ENCODE results near the gene FOXD4.
"Not testable (repeated sequence)": the region's sequence is repeated elsewhere in the genome, so short reads cannot be mapped to it uniquely, and the experiment has no call there.

Gene FOXD4

DNA sequence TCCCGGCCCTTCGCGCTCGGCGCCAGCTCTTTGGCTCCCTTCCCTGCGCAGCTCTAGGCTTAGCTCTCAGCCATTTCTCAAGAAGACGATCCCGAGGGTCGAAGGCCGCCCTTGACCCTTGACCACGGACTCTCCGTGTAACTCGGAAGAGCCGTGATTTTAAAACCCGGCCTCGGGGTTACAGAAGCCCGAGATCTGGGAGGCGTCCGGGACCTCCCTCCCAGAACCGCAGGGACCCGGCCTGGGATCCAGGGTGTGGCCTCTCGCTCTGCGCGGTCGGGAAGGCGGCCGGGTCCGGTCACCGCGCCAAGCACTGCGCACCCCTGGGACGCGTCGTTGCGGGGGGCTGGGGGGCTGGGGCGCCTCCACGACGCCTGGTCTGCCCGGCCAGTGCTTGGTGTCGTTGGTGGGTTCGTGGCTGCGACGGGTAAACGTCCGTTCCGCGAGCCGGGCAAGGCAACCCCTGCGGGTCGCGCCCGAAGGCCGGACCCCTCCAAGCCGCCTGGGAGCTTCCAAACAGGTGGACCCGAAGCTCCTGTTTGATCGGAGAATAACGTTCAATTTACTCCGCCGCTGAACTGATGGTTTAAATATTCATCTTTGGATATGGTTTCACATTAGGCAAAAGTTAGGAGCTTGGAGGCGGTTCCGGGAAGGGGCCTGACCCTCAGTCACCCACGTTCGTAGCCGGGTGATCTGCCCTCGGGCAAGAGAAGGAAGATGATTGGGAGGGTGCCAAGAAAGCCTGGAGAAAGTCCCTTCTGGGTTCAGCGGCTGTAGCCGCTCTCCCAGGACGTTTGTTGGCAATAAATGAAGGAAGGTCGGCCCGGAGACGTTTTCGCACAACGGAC lies 3.7 kb downstream of the FOXD4 start:
- H3K9ac ChIP-seq (ENCODE audit: low read length); H3K4me2 ChIP-seq (ENCODE audit: low read depth, low read length, poor library complexity, severe bottlenecking): not testable (repeated sequence)

DNA sequence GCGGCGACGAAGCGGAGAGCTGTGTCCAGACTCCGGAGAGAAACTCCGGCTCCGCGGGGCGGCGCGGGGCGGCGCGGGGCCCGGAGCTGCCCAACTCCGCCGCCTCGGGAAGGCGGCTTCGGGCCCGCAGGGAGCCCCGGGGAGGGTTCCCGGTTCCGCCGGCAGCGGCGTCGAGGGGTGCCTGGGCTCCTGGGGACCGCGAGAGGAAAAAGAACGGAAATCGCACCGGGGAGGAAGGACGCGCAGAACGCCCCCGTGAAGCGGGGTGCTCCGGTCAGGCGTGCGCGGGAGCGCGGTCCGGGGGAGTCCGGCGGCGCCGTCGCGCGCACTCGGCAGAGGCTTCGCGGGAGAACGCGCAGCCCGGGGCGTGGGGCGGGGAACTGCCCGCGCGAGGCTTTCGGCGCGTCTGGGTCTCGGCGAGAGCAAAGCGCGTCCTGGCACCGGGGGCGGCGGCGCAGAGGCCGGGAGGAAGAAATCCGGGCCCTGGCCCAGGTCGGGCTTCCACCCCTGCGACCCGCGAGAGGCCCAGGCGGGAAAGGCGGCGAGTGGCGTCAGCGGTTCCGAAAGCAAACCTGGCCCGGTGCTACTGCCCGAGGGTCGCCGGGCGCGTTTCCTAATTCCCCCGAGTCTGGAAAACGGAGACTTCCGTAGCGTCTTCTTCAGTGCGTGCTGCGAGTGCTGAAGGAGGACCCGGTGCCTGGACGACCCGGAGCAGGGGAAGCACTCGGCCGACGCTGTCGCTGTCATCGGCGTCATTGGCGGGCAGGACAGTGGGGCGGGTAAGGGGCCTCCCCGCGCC lies 4.5 kb downstream of the FOXD4 start:
- H3K4me3 ChIP-seq (ENCODE audit: insufficient read depth, low read length, poor library complexity, severe bottlenecking); H3K79me2 ChIP-seq (ENCODE audit: insufficient read depth, low read length); H3F3A ChIP-seq (ENCODE audit: insufficient read depth); H3K9me2 ChIP-seq (replicated peaks; ENCODE audit: insufficient read depth, low read length); H3K9me3 ChIP-seq (ENCODE audit: insufficient read depth, low read length); H4K20me1 ChIP-seq (ENCODE audit: low read depth, low read length); H3K27me3 ChIP-seq (ENCODE audit: low read length); H2AFZ ChIP-seq (ENCODE audit: low read depth, low read length, severe bottlenecking); H3K27ac ChIP-seq (ENCODE audit: low read depth, low read length); H3K9ac ChIP-seq (ENCODE audit: low read length); H3K4me2 ChIP-seq (ENCODE audit: low read depth, low read length, poor library complexity, severe bottlenecking); H3K36me3 ChIP-seq (ENCODE audit: low read length): not testable (repeated sequence)

More for the DNA sequence above, 3.7 kb downstream of the FOXD4 start:
- not testable (repeated sequence) for H3K9me3 ChIP-seq (ENCODE audit: insufficient read depth, low read length); H2AFZ ChIP-seq (ENCODE audit: low read depth, low read length, severe bottlenecking); H3K4me3 ChIP-seq (ENCODE audit: insufficient read depth, low read length, poor library complexity, severe bottlenecking); H3K9me2 ChIP-seq (replicated peaks; ENCODE audit: insufficient read depth, low read length); H4K20me1 ChIP-seq (ENCODE audit: low read depth, low read length); H3K79me2 ChIP-seq (ENCODE audit: insufficient read depth, low read length); H3K27ac ChIP-seq (ENCODE audit: low read depth, low read length); H3K36me3 ChIP-seq (ENCODE audit: low read length); H3K27me3 ChIP-seq (ENCODE audit: low read length); H3F3A ChIP-seq (ENCODE audit: insufficient read depth)

- H3K9me2 ChIP-seq (replicated peaks; ENCODE audit: insufficient read depth, low read length); H3K36me3 ChIP-seq (ENCODE audit: low read length); H3K79me2 ChIP-seq (ENCODE audit: insufficient read depth, low read length); H3K4me3 ChIP-seq (ENCODE audit: insufficient read depth, low read length, poor library complexity, severe bottlenecking); H4K20me1 ChIP-seq (ENCODE audit: low read depth, low read length); H3K9me3 ChIP-seq (ENCODE audit: insufficient read depth, low read length); H3K27me3 ChIP-seq (ENCODE audit: low read length); H3K4me2 ChIP-seq (ENCODE audit: low read depth, low read length, poor library complexity, severe bottlenecking); H2AFZ ChIP-seq (ENCODE audit: low read depth, low read length, severe bottlenecking); H3K27ac ChIP-seq (ENCODE audit: low read depth, low read length); H3K9ac ChIP-seq (ENCODE audit: low read length); H3F3A ChIP-seq (ENCODE audit: insufficient read depth): not testable (repeated sequence)
These were observed 5.4 kb downstream of the FOXD4 start for GRCh38 chr9:112589-113467.

DNA sequence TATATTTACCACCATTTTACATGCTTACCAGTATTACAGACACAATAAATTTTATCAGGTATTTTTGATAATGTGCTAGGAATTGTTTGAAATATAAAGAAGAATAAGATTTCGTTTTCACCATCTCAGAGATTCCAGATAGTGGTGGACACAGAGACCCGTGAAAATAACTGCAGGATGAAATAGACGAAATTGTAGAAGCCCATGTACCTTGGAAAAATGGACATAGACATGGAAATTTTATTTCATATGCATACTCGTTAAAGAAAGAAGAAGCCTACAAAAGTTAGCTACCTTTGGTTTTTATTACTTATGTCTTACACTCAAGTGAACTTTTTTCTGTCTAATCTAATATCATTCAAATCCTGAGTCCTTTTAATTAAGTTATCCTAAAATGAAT lies 7.5 kb downstream of the FOXD4 start:
- H3K4me3 ChIP-seq (ENCODE audit: insufficient read depth, low read length, poor library complexity, severe bottlenecking); H2AFZ ChIP-seq (ENCODE audit: low read depth, low read length, severe bottlenecking); H3K79me2 ChIP-seq (ENCODE audit: insufficient read depth, low read length); H3K27me3 ChIP-seq (ENCODE audit: low read length); H4K20me1 ChIP-seq (ENCODE audit: low read depth, low read length); H3K9ac ChIP-seq (ENCODE audit: low read length); H3K36me3 ChIP-seq (ENCODE audit: low read length); H3K4me2 ChIP-seq (ENCODE audit: low read depth, low read length, poor library complexity, severe bottlenecking); H3F3A ChIP-seq (ENCODE audit: insufficient read depth); H3K9me3 ChIP-seq (ENCODE audit: insufficient read depth, low read length); H3K27ac ChIP-seq (ENCODE audit: low read depth, low read length); H3K9me2 ChIP-seq (replicated peaks; ENCODE audit: insufficient read depth, low read length): not testable (repeated sequence)

DNA sequence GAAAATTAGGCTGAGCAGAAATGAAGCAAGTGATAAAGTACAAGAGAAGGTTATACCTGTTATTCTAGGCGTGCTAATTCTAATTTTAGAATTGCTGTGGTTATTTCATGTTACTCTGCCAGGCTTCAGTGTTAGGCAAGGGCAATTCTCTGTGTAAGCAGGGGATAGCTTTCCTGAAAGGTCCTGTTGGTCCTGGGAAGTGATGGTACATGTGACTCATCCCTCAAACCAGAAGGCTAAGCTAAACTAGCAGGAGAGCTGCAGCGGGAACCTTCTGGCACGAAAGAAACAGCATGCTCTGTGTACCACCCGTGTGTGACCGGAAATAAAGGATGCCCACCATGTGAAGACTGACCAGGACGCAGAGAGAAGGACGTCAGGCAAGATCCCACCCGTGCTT lies 8.7 kb downstream of the FOXD4 start:
- H3K4me2 ChIP-seq (ENCODE audit: low read depth, low read length, poor library complexity, severe bottlenecking); H2AFZ ChIP-seq (ENCODE audit: low read depth, low read length, severe bottlenecking); H3K4me3 ChIP-seq (ENCODE audit: insufficient read depth, low read length, poor library complexity, severe bottlenecking); H3K9ac ChIP-seq (ENCODE audit: low read length); H3K36me3 ChIP-seq (ENCODE audit: low read length); H3K27ac ChIP-seq (ENCODE audit: low read depth, low read length); H3K9me3 ChIP-seq (ENCODE audit: insufficient read depth, low read length); H3K79me2 ChIP-seq (ENCODE audit: insufficient read depth, low read length); H3K9me2 ChIP-seq (replicated peaks; ENCODE audit: insufficient read depth, low read length); H3F3A ChIP-seq (ENCODE audit: insufficient read depth); H4K20me1 ChIP-seq (ENCODE audit: low read depth, low read length); H3K27me3 ChIP-seq (ENCODE audit: low read length): not testable (repeated sequence)

GRCh38 chr9:108742-109495 lies 9.3 kb downstream of the FOXD4 start:
- H3K27ac ChIP-seq (ENCODE audit: low read depth, low read length); H3K9me2 ChIP-seq (replicated peaks; ENCODE audit: insufficient read depth, low read length); H3K36me3 ChIP-seq (ENCODE audit: low read length); H3K4me2 ChIP-seq (ENCODE audit: low read depth, low read length, poor library complexity, severe bottlenecking); H3K79me2 ChIP-seq (ENCODE audit: insufficient read depth, low read length); H3K9me3 ChIP-seq (ENCODE audit: insufficient read depth, low read length); H3K4me3 ChIP-seq (ENCODE audit: insufficient read depth, low read length, poor library complexity, severe bottlenecking); H3F3A ChIP-seq (ENCODE audit: insufficient read depth); H4K20me1 ChIP-seq (ENCODE audit: low read depth, low read length); H3K27me3 ChIP-seq (ENCODE audit: low read length); H2AFZ ChIP-seq (ENCODE audit: low read depth, low read length, severe bottlenecking); H3K9ac ChIP-seq (ENCODE audit: low read length): not testable (repeated sequence)

GRCh38 chr9:105991-106390 lies 12.2 kb downstream of the FOXD4 start:
- H3K9me3 ChIP-seq (ENCODE audit: insufficient read depth, low read length); H3K27ac ChIP-seq (ENCODE audit: low read depth, low read length); H4K20me1 ChIP-seq (ENCODE audit: low read depth, low read length); H3F3A ChIP-seq (ENCODE audit: insufficient read depth); H3K79me2 ChIP-seq (ENCODE audit: insufficient read depth, low read length); H3K4me3 ChIP-seq (ENCODE audit: insufficient read depth, low read length, poor library complexity, severe bottlenecking); H3K36me3 ChIP-seq (ENCODE audit: low read length); H3K27me3 ChIP-seq (ENCODE audit: low read length); H3K9me2 ChIP-seq (replicated peaks; ENCODE audit: insufficient read depth, low read length); H2AFZ ChIP-seq (ENCODE audit: low read depth, low read length, severe bottlenecking); H3K4me2 ChIP-seq (ENCODE audit: low read depth, low read length, poor library complexity, severe bottlenecking); H3K9ac ChIP-seq (ENCODE audit: low read length): not testable (repeated sequence)

All from SU-DHL-6 (cell line).